T47D (cell line): ENCODE results near the gene TTLL11.

Source experiments
- DNase-seq, 2 experiments: peaks; one replicate each; pipeline versions ENCODE4 v3.0.0 to v3.0.0-alpha.2; 2011 to 2012; ENCODE audit warnings: low read depth in 1 of 2, low spot score in 1 of 2
- JUND ChIP-seq: IDR thresholded peaks from 2 replicates; pipeline ENCODE4 v1.6.1; 2012; ENCODE audit warnings: low read depth
- in situ Hi-C: cut with HindIII; loops from 2 replicates; pipeline ENCODE4 v1.10.0; 2016; ENCODE audit warnings: low sequenced_read_pairs, low pct_unique_long_range_greater_than_20kb

Gene TTLL11

GRCh38 chr9:121842612-121842978 is 250.5 kb downstream of the TTLL11 start:
- TF ChIP-seq JUND = no peak
- no peak for DNase-seq
- in situ Hi-C loops = no loop called here

GRCh38 chr9:121841771-121842611 is 251.1 kb downstream of the TTLL11 start:
- DNase-seq = no peak
- in situ Hi-C loops = no loop called here
- TF ChIP-seq JUND = no peak

DNA sequence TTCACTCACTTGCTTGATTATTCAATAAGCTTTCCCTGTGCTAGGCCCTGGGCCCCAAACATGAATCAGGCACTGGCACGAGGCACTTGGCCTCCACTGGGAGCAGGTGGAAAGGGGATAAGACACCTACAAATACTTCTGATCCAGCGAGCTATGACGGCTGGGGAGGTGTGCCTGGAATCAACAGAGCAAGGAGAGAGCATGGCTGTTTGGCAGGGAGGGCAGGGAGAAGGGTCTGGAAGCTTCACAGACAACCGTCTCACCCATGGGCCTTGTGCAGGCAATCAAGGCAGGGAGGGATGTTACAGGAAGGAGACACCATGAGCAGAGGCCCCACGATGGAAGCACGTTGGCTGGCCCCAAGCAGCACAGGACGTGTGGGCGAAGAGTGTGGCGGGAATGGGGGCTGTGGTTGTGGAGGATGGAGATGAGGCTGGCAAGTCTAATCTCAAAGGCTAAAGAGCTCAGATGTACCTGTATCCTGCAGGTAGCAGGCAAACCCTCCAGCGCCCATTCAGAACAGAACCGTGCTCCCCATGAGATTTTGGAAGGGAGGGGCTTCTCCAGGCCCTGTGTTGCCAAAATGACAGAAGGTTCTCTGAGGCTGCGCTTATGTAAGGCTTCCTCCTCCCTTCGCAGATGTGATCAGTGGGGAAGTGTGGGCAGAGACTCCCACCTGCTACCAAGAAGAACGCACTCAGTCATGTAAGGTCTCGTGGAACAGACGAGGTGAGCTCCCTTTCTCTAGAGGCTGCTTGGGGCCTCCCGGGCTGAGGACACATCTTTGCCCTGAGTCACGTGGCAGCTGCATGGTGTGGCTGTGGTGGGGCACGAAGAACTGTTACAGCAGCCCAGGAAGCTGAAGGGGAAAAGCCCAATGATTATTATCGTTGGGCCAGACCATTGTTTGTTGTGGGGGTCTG is 252.0 kb downstream of the TTLL11 start:
- no peak for DNase-seq
- in situ Hi-C loops = no loop called here
- no peak for TF ChIP-seq JUND

DNA sequence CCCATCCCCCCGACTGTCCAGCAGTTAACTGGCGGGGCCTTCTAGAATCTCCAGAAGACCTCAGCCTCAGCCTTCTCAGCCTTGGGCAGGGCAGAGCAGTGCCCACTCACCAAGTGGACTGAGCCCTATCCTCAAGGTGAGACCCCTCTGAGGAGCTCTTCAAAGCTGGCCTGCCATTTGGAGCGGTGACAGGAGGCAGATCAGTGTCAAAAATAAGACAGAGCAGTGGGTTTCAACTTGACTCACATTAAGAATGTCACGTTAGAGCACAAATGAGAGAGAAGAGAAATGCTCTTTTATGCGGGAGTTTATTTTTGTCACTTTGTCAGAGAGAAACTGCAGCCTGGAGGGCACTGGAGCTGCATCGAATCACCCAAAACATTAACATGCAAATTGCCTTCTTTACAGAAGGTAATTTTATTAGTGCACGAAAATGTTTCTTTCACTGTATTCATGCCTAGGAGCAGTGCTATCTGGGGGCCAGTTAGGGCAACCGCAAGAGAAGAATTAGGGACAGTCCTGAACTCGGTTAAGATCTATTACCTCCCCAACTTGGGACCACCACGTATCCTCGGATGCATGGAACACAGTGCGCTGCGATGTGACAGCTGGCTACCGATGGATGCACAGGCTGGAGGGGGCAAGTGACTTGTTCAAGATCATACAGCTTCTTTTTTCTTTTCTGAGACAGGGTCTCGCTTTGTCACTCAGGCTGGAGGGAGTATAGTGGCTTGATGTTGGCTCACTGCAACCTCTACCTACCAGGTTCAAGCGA is 253.2 kb downstream of the TTLL11 start:
- no peak for TF ChIP-seq JUND
- no peak for DNase-seq
- in situ Hi-C loops = no loop called here

GRCh38 chr9:121838746-121839669 is 254.1 kb downstream of the TTLL11 start:
- no peak for TF ChIP-seq JUND
- peak in 1 of 2 experiments; percentile 30 for DNase-seq
- in situ Hi-C loops = no loop called here

DNA sequence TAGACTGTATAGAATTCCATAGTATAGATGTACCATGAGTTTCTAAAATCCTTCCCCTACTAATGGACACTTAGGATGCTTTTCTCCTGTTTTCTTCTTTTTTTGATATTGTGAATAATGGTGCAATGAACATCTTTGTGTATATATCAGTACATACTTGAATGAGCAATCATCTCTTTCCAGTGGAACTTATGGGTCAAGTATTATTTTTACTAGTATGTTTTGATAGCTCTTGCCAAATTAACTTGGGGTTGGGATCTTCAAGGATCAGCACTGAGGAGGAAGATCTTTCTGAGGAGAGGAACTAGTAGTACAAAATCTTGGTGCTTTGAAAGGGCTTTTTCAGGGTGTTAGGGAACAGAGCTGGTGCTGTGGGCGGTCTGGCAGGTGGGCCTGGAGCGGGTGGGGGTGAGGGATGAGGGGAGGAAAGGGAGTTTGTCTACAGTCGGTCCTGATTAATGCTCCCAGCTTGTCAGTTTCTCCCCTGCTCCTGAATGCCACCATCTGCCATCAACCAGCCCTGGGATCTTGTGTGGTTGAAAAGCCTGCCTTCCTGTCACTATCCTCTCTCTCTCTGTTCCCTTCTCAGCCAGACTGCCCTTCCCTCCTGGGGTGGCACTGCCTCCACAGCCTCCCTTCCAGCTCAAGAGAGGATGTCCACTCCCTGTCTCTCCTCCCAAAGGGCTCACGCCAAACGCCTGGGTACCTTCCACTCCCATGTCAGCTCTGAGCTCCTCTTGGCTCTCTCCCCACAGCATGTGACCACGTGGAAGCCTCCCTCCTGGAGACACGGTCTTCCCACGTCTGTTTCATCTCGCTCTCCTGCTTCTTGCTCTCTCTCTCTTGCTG is 255.8 kb downstream of the TTLL11 start:
- DNase-seq = no peak
- no peak for TF ChIP-seq JUND
- in situ Hi-C loops = no loop called here

DNA sequence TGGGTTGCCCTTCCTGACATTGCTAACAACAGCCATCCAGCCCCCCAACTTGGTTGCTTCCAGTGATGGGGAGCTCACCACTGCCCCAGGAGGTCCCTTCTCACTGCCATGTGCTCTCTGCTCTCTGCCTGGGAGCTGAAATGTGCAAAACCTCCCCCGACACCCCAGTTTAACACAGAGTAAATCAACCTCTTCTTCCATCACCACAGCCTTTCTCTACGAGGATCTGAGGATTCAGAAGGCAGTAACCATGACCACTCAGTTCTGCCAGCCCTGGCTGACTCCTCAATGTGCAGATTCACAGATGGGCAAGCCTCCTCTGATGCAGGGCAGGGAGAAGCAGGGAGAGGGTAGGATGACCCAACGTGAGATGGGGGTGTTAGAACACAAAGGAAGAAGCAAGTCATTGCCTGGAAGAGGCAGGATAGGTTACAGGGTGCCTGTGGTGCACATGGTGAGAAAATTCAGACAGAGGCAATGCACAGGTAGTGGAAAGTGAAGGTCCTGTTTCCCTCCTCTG is 256.7 kb downstream of the TTLL11 start:
- no peak for TF ChIP-seq JUND
- DNase-seq = no peak
- in situ Hi-C loops = no loop called here

- DNase-seq = no peak
- TF ChIP-seq JUND = no peak
- in situ Hi-C loops = no loop called here
These were observed 257.3 kb downstream of the TTLL11 start for GRCh38 chr9:121835587-121836365.

GRCh38 chr9:121833061-121833460 is 260.0 kb downstream of the TTLL11 start:
- no peak for DNase-seq
- in situ Hi-C loops = no loop called here
- TF ChIP-seq JUND = no peak

DNA sequence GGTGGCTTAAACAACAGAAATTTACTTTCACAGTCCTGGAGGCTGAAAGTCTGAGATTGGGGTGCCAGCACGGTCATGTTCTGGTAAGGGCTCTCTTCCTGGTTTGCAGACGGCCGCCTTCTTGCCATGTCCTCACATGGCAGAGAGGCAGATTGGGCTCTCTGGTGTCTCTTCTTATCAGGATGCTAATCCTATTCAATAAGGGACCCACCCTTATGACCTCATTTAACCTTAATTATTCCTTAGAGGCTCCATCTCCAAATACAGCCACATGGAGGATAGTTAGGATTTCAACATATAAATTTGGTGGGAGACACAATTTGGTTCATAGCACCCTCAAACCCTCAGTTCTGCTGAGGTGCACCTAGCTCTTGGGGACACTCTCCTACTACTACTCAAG is 261.2 kb downstream of the TTLL11 start:
- DNase-seq = no peak
- no peak for TF ChIP-seq JUND
- in situ Hi-C loops = no loop called here
